Endothelial cell (in vitro differentiated cells): ENCODE measurements around the gene TSSK6. TPM values are rescaled to one million over a fixed set of nuclear protein-coding genes. Genes with fewer than 3 reads are reported as not detected.
A peak's percentile ranks its signal among the peaks of the same experiment; 100 is the strongest.

Source experiments
- DNase-seq: peaks from one replicate; pipeline ENCODE4 v3.0.0; 2021; ENCODE audit warnings: low spot score
- H3K27ac Mint-ChIP-seq: one replicate; pipeline ENCODE4 v1.8.0; 2021; ENCODE audit warnings: mixed read lengths, inconsistent platforms; ENCODE audit not compliant: unreplicated experiment
- H3K27me3 Mint-ChIP-seq: one replicate; pipeline ENCODE4 v1.8.0; 2021; ENCODE audit warnings: mild to moderate bottlenecking, moderate library complexity, mixed read lengths, inconsistent platforms; ENCODE audit not compliant: unreplicated experiment
- H3K36me3 Mint-ChIP-seq: one replicate; pipeline ENCODE4 v1.8.0; 2021; ENCODE audit warnings: mild to moderate bottlenecking, low read depth, mixed read lengths, inconsistent platforms; ENCODE audit not compliant: unreplicated experiment
- H3K4me1 Mint-ChIP-seq: one replicate; pipeline ENCODE4 v1.8.0; 2021; ENCODE audit warnings: mild to moderate bottlenecking, mixed read lengths, inconsistent platforms; ENCODE audit not compliant: unreplicated experiment
- H3K4me3 Mint-ChIP-seq: one replicate; pipeline ENCODE4 v1.8.0; 2021; ENCODE audit warnings: mild to moderate bottlenecking, mixed read lengths, inconsistent platforms; ENCODE audit not compliant: unreplicated experiment
- H3K9me3 Mint-ChIP-seq: one replicate; pipeline ENCODE4 v1.8.0; 2021; ENCODE audit warnings: mixed read lengths, inconsistent platforms; ENCODE audit not compliant: unreplicated experiment
- total RNA-seq: library from RNA; stranded (reverse); fragmentation: NEBNext Ultra II Directional; extraction: Animal tissue kit (Norgen Biotek cat#: 25700); gene quantifications from one replicate; pipeline ENCODE4 v1.2.1, GENCODE V29; 2021; ENCODE audit not compliant: unreplicated experiment
- TF ChIP-seq, protein P1 (sequence below): fragments of 200-600 bp; sonication (generic); IDR thresholded peaks from one replicate; pipeline ENCODE4 v1.5.0; 2021; ENCODE audit warnings: antibody characterized with exemption; ENCODE audit not compliant: unreplicated experiment

Gene TSSK6
- total RNA-seq, 1 donor from 2014 or later, result 2.7 TPM

- no peaks in the 10 kb centered on the region for H3K9me3 Mint-ChIP-seq
- H3K4me1 Mint-ChIP-seq, result peaks cover 2% of the 10 kb centered on the region
- peaks cover 7% of the 10 kb centered on the region for H3K36me3 Mint-ChIP-seq
- TF ChIP-seq, protein P1, sequence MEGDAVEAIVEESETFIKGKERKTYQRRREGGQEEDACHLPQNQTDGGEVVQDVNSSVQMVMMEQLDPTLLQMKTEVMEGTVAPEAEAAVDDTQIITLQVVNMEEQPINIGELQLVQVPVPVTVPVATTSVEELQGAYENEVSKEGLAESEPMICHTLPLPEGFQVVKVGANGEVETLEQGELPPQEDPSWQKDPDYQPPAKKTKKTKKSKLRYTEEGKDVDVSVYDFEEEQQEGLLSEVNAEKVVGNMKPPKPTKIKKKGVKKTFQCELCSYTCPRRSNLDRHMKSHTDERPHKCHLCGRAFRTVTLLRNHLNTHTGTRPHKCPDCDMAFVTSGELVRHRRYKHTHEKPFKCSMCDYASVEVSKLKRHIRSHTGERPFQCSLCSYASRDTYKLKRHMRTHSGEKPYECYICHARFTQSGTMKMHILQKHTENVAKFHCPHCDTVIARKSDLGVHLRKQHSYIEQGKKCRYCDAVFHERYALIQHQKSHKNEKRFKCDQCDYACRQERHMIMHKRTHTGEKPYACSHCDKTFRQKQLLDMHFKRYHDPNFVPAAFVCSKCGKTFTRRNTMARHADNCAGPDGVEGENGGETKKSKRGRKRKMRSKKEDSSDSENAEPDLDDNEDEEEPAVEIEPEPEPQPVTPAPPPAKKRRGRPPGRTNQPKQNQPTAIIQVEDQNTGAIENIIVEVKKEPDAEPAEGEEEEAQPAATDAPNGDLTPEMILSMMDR, result no peak
- no peak for DNase-seq
- H3K4me3 Mint-ChIP-seq, result no peak overlapping the region
- H3K27ac Mint-ChIP-seq, result no peak overlapping the region
- peaks cover 12% of the 10 kb centered on the region for H3K27me3 Mint-ChIP-seq
Observed at GRCh38 chr19:19530423-19530804, 15.1 kb upstream of the TSSK6 start.

DNA sequence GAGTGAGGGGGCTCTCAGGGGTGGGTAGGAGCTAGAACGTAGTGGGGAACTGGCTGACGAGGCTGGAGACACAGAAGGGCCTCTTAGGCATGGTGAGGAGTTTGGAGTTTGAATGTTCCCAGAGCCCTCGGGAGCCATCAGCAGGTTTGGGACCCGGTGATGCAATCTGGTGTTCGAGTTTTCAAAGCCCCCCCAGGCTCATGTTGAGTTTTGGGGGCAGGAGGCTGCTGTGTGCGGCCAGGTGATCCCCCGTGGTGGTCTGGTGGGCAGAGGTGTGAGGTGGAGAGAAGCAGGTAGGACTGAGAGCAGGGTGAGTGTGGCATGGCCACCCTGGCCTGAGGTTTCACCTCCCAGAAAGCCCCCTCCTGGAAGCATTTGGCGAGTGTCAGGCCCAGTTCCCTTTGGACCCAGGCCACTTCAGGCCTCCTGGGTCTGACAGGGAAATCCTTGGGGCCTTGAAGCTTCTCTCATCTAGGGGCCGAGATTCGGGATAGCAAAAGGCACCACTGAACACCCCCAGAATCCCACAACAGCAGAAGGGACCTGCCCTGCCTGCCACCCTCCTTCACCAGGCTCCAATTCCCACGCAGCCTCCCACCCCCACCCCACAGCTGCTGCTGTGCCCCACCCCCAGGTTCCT is 14.6 kb upstream of the TSSK6 start:
- peaks cover 7% of the 10 kb centered on the region for H3K36me3 Mint-ChIP-seq
- no peak for DNase-seq
- peaks cover 12% of the 10 kb centered on the region for H3K27me3 Mint-ChIP-seq
- H3K9me3 Mint-ChIP-seq, result no peaks in the 10 kb centered on the region
- H3K4me1 Mint-ChIP-seq, result peaks cover 2% of the 10 kb centered on the region
- H3K4me3 Mint-ChIP-seq, result peak overlapping the region; percentile 56
- H3K27ac Mint-ChIP-seq, result peak overlapping the region; percentile 24
- TF ChIP-seq, protein P1, result no peak

DNA sequence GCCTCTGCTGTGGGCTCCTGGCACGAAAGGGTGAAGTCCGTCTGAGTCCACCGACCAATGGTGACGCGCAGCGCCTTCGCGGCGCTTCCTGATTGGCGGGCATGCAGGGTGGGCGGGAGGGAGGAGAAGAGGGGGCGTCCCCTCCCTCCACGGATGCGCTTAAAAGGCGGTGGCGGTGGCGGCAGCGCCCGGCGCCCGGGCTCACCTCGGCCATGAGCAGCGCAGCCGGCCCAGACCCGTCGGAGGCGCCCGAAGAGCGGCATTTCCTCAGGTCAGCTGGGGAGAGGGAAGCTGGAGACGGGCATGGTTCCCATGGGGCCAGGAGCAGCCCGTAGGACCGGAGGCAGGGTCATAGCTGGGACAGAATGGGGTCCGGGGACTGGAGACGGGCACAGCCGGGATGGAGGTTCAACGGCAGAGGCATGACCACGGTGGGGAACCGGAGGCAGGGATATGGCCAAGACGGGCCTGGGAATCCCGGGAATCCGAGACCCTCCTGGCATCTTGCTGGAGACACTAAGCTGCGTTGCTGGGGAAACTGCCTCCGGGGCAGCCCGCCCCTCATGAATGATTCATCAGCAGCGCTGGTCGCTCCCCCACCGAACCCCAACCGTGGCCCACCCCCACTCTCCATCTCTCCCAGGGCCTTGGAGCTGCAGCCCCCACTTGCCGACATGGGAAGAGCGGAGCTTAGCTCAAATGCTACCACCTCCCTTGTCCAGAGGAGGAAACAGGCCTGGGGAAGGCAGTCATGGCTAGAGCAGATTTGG is 13.6 kb upstream of the TSSK6 start, which contains the start of gene YJEFN3:
TSS of gene YJEFN3 (plus strand) at position 191 of the 770 bp plus-strand sequence. CDS start at position 213, 22 bp downstream.
- no peak within 1 kb of the TSS for H3K27ac Mint-ChIP-seq
- no peak for DNase-seq
- peaks cover 2% of the 10 kb centered on the region for H3K4me1 Mint-ChIP-seq
- no peaks in the 10 kb centered on the region for H3K9me3 Mint-ChIP-seq
- peaks cover 4% of the 10 kb centered on the region for H3K36me3 Mint-ChIP-seq
- H3K4me3 Mint-ChIP-seq, result peak within 1 kb of the TSS; percentile 56
- peaks cover 10% of the 10 kb centered on the region for H3K27me3 Mint-ChIP-seq
- TF ChIP-seq, protein P1, result no peak

DNA sequence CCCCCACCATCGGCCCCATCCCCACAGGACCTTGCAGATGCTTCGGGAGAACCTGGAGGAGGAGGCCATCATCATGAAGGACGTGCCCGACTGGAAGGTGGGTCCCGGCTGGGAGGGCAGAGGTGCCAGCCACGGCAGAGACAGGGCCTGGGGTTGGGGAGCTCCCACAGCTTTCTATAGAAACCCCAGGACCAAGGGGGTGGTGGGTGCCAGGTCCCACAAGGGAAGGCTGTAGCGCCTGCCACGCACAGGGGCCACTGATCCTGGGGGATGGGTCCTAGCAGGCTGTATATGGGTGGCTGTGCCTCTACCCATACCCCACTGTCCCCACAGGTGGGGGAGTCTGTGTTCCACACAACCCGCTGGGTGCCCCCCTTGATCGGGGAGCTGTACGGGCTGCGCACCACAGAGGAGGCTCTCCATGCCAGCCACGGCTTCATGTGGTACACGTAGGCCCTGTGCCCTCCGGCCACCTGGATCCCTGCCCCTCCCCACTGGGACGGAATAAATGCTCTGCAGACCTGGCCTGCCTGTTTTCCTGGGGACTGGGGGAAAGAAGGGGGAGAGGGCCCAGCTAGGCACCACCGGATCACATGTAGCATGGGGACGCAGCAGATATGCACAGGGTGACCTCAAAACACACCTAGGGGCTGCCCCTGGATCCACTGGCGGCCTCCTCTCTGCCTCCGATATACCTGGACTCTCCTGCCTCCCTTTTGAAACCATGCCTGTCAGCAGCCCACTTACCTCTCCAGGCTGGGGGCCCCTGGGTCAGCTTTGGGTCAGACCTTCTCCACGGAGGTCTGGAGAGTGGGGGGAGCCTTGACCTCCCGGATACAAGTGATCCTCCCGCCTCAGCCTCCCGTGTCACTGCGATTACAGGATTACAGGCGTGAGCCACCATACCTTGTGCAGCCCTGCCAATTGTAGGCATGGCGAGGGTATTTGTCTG is 12.6 kb upstream of the TSSK6 start:
- Mint-ChIP-seq H3K27ac (no peak overlapping the region), H3K36me3 (peaks cover 4% of the 10 kb centered on the region), H3K4me3 (no peak overlapping the region), H3K4me1 (peaks cover 2% of the 10 kb centered on the region), H3K9me3 (no peaks in the 10 kb centered on the region), H3K27me3 (peaks cover 11% of the 10 kb centered on the region)
- DNase-seq, result no peak
- TF ChIP-seq, protein P1, result no peak
